ENCODE measurements around the gene GBGT1.

GBGT1 gene

GRCh38 chr9:133113949-133114885, 49.5 kb downstream of the GBGT1 start:
- DNase-seq (ENCODE audit: low spot score), result no peak

GRCh38 chr9:133113163-133113948, 50.4 kb downstream of the GBGT1 start:
- DNase-seq (ENCODE audit: low spot score), result no peak

- no peak for DNase-seq (ENCODE audit: low spot score)
Measured at GRCh38 chr9:133112663-133113026, 51.1 kb downstream of the GBGT1 start.

- no peak for DNase-seq (ENCODE audit: low spot score)
Measured at GRCh38 chr9:133111808-133112662, 51.7 kb downstream of the GBGT1 start.

GRCh38 chr9:133109931-133110650, 53.6 kb downstream of the GBGT1 start:
- no peak for DNase-seq (ENCODE audit: low spot score)

GRCh38 chr9:133108794-133109641, 54.7 kb downstream of the GBGT1 start:
- DNase-seq (ENCODE audit: low spot score), result no peak

- no peak for DNase-seq (ENCODE audit: low spot score)
Measured at GRCh38 chr9:133107961-133108793, 55.5 kb downstream of the GBGT1 start.

- DNase-seq (ENCODE audit: low spot score), result no peak
Measured at GRCh38 chr9:133107245-133107722, 56.4 kb downstream of the GBGT1 start.

- DNase-seq (ENCODE audit: low spot score), result no peak
Measured at GRCh38 chr9:133106511-133107244, 57.0 kb downstream of the GBGT1 start.

GRCh38 chr9:133105461-133105770, 58.3 kb downstream of the GBGT1 start:
- DNase-seq (ENCODE audit: low spot score), result no peak

GRCh38 chr9:133104718-133105460, 58.8 kb downstream of the GBGT1 start:
- DNase-seq (ENCODE audit: low spot score), result no peak

- DNase-seq (ENCODE audit: low spot score), result no peak
Measured at GRCh38 chr9:133103987-133104505, 59.7 kb downstream of the GBGT1 start.

- peak; percentile 90 for DNase-seq (ENCODE audit: low spot score)
Measured at GRCh38 chr9:133103183-133103986, 60.3 kb downstream of the GBGT1 start.
